ENCODE measurements around the gene KRT74.

DNA sequence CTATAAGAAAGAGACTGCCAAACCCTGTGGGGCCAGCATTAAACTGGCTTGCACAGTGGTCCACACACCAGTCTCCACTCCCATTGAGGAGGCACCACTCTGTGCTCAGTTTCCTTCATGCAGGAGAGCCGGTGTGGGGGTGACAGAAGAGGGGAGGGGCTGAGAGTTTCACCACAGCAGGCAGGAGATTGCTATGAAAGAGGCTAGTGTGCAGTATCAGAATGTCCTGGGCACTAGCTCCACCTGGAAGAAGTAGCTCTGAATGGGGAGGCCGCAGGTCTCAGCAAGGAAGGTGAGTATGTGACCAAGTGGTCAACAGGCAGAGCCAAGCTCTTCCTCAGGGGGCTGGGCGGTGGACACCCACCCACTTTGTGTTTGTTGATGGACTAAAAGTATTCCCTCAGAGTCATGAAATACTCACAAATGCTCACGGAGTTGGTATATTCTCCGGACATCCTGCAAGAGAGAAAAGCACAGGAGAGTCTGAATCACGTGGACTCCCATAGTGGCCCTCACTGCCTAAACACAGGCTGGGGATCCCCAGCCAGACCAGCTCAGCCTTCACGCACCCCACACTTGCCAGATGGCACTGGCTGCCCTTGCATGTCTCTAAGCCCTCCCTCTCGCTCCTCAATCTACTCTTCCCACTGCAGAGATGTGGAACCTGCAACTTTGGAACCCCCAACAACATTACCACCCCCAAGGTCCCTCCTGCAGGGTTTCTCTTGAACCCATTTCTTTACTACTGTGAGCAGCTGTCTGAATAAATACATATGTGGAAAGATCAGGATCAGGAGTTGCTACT, 35.4 kb upstream of the KRT74 start:
- TF ChIP-seq, protein P1, sequence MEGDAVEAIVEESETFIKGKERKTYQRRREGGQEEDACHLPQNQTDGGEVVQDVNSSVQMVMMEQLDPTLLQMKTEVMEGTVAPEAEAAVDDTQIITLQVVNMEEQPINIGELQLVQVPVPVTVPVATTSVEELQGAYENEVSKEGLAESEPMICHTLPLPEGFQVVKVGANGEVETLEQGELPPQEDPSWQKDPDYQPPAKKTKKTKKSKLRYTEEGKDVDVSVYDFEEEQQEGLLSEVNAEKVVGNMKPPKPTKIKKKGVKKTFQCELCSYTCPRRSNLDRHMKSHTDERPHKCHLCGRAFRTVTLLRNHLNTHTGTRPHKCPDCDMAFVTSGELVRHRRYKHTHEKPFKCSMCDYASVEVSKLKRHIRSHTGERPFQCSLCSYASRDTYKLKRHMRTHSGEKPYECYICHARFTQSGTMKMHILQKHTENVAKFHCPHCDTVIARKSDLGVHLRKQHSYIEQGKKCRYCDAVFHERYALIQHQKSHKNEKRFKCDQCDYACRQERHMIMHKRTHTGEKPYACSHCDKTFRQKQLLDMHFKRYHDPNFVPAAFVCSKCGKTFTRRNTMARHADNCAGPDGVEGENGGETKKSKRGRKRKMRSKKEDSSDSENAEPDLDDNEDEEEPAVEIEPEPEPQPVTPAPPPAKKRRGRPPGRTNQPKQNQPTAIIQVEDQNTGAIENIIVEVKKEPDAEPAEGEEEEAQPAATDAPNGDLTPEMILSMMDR (IDR thresholded peaks at IDR 0.05; ENCODE audit: insufficient read depth, low read length, poor library complexity, severe bottlenecking): no peak
- no peak for TF ChIP-seq EZH2phosphoT487 (conservative IDR thresholded peaks at IDR 0.05; ENCODE audit: low read length)
